GM12878 (cell line): ENCODE data around the gene GSG1L. TPM values are rescaled to one million over a fixed set of nuclear protein-coding genes. Genes with fewer than 3 reads are reported as not detected.

ENCODE experiments used
- ATAC-seq: fragments of 200-7000 bp; cut with Tn5 transposase; 3 replicates; pipeline ENCODE4 v1.9.1; 2020; ENCODE audit warnings: mild to moderate bottlenecking, moderate library complexity
- BruUV-seq: library from RNA; stranded (reverse); fragments of 400-500 nt; replicated peaks from 2 replicates; lab custom pipeline; 2021; lab: Mats Ljungman, UMichigan
- CTCF ChIA-PET: fragments of 300-600 bp; sonication (Branson Sonifier 250); formaldehyde crosslinking; extraction: SDS; loops from one replicate; lab custom pipeline; 2021; ENCODE audit warnings: inconsistent platforms; lab: Yijun Ruan, JAX
- POLR2A ChIA-PET: fragments of 350-600 bp; formaldehyde crosslinking; extraction: SDS; loops from one replicate; lab custom pipeline; 2021; ENCODE audit warnings: inconsistent platforms; lab: Charles Lee
- RAD21 ChIA-PET: fragments of 300-600 bp; sonication (Branson Sonifier 250); formaldehyde crosslinking; loops from one replicate; lab custom pipeline; 2023; ENCODE audit warnings: antibody characterized with exemption; ENCODE audit not compliant: unreplicated experiment; lab: Charles Lee
- SMC1A ChIA-PET: fragments of 300-600 bp; sonication (Branson Sonifier 250); formaldehyde crosslinking; loops from one replicate; lab custom pipeline; 2023; ENCODE audit not compliant: unreplicated experiment, uncharacterized antibody; lab: Charles Lee
- DNase-seq: peaks from one replicate; pipeline ENCODE4 v3.0.0-alpha.2; 2011; ENCODE audit warnings: low read depth, low spot score
- FAIRE-seq: peaks from 3 replicates; lab custom pipeline; 2011; peaks lifted over from hg19 to GRCh38; lab: Jason Lieb, UNC
- H2AFZ ChIP-seq: 2 replicates; pipeline ENCODE4 v1.6.0; 2011; ENCODE audit warnings: low read depth, low read length, control low read depth; ENCODE audit not compliant: control insufficient read depth
- H3K27ac ChIP-seq: 2 replicates; pipeline ENCODE4 v1.5.1; 2011; ENCODE audit warnings: control low read depth; ENCODE audit not compliant: control insufficient read depth, insufficient read depth
- H3K27me3 ChIP-seq, 2 experiments: replicated peaks in 1 of 2; 2 replicates each; pipeline versions ENCODE4 v1.6.0 to v1.6.1; 2011; ENCODE audit warnings: low read length in 1 of 2; ENCODE audit not compliant: control insufficient read depth in 2 of 2, insufficient read depth in 2 of 2
- H3K36me3 ChIP-seq, 2 experiments: 2 replicates each; pipeline ENCODE4 v1.5.1; 2011; ENCODE audit warnings: low read length in 1 of 2; ENCODE audit not compliant: control insufficient read depth in 2 of 2, insufficient read depth in 2 of 2
- H3K4me1 ChIP-seq: 2 replicates; pipeline ENCODE4 v1.6.1; 2011; ENCODE audit warnings: mild to moderate bottlenecking, low read length, moderate library complexity, mixed read lengths; ENCODE audit not compliant: control insufficient read depth, insufficient read depth
- H3K4me2 ChIP-seq: 2 replicates; pipeline ENCODE4 v1.6.0; 2011; ENCODE audit warnings: control low read depth; ENCODE audit not compliant: control insufficient read depth, insufficient read depth
- H3K4me3 ChIP-seq: fragments of 200-600 bp; sonication (generic); 2 replicates; pipeline ENCODE4 v1.5.1; 2016
- H3K79me2 ChIP-seq: 2 replicates; pipeline ENCODE4 v1.6.0; 2011; ENCODE audit warnings: low read length; ENCODE audit not compliant: control insufficient read depth, insufficient read depth
- H3K9ac ChIP-seq: 2 replicates; pipeline ENCODE4 v1.8.0; 2011; ENCODE audit warnings: low read length, control low read depth, mixed read lengths; ENCODE audit not compliant: control insufficient read depth, insufficient read depth
- H3K9me3 ChIP-seq: replicated peaks from 3 replicates; pipeline ENCODE4 v1.5.1; 2011; ENCODE audit warnings: mild to moderate bottlenecking, low read length; ENCODE audit not compliant: control insufficient read depth, insufficient read depth
- H4K20me1 ChIP-seq: 2 replicates; pipeline ENCODE4 v1.6.0; 2011; ENCODE audit not compliant: control insufficient read depth, insufficient read depth
- BRCA1 ChIP-seq: IDR thresholded peaks from 2 replicates; pipeline ENCODE4 v1.6.1; 2011; ENCODE audit warnings: low read depth, low read length, improper control_type of control experiment
- DPF2 ChIP-seq: fragments of 450-650 bp; IDR thresholded peaks from 2 replicates; pipeline ENCODE4 v1.6.1; 2017; ENCODE audit warnings: mild to moderate bottlenecking
- E4F1 ChIP-seq: fragments of 450-650 bp; IDR thresholded peaks from 2 replicates; pipeline ENCODE4 v1.6.1; 2018; ENCODE audit warnings: borderline replicate concordance, mild to moderate bottlenecking; ENCODE audit not compliant: partially characterized antibody
- EED ChIP-seq: sonication (generic); IDR thresholded peaks from 2 replicates; pipeline ENCODE4 v1.6.1; 2016; ENCODE audit warnings: antibody characterized with exemption, low read depth
- HDAC6 ChIP-seq: fragments of 200-600 bp; sonication (generic); IDR thresholded peaks from one replicate; pipeline ENCODE4 v1.8.0; 2017; ENCODE audit warnings: antibody characterized with exemption; ENCODE audit not compliant: unreplicated experiment
- MEF2A ChIP-seq: IDR thresholded peaks from 2 replicates; pipeline ENCODE4 v1.6.1; 2011; ENCODE audit warnings: low read depth, mild to moderate bottlenecking, low read length, moderate library complexity; ENCODE audit not compliant: insufficient read depth
- MTA3 ChIP-seq: IDR thresholded peaks from 2 replicates; pipeline ENCODE4 v1.6.1; 2012; ENCODE audit warnings: low read length, inconsistent platforms, borderline replicate concordance
- MYC ChIP-seq: IDR thresholded peaks from 2 replicates; pipeline ENCODE4 v1.6.1; 2011; ENCODE audit warnings: mild to moderate bottlenecking, low read length, moderate library complexity, inconsistent platforms; ENCODE audit not compliant: insufficient read depth, insufficient replicate concordance, insufficient read length, severe bottlenecking
- NRF1 ChIP-seq: conservative IDR thresholded peaks from 2 replicates; pipeline ENCODE4 v1.6.1; 2011; ENCODE audit warnings: mild to moderate bottlenecking, low read depth, low read length, improper control_type of control experiment
- POLR2AphosphoS5 ChIP-seq: IDR thresholded peaks from 2 replicates; pipeline ENCODE4 v1.6.1; 2011; ENCODE audit warnings: mild to moderate bottlenecking, low read length, inconsistent platforms
- RAD21 ChIP-seq: IDR thresholded peaks from 2 replicates; pipeline ENCODE4 v1.6.1; 2011; ENCODE audit warnings: mild to moderate bottlenecking, low read depth, low read length, moderate library complexity; ENCODE audit not compliant: insufficient read depth
- SMAD5 ChIP-seq: IDR thresholded peaks from 2 replicates; pipeline ENCODE4 v1.6.1; 2016; ENCODE audit warnings: antibody characterized with exemption, low read depth
- TBL1XR1 ChIP-seq: IDR thresholded peaks from 2 replicates; pipeline ENCODE4 v1.6.1; 2012; ENCODE audit warnings: low read depth, low read length, improper control_type of control experiment
- WGBS: methylation state at CpG from one replicate; pipeline ENCODE4 v1.1.6; 2016; ENCODE audit warnings: low lambda C conversion rate; ENCODE audit not compliant: insufficient replicate concordance, insufficient coverage; ENCODE audit errors: missing lambda C conversion rate; 5-methylcytosine and 5-hydroxymethylcytosine counted together
- in situ Hi-C: fragments of 300-500 bp; cut with MboI; formaldehyde crosslinking; loops from 9 replicates; pipeline ENCODE4 v1.14.3; 2018; ENCODE audit warnings: mixed read lengths
- intact Hi-C: fragments of 100-400 bp; cut with micrococcal nuclease; formaldehyde crosslinking; loops from one replicate; pipeline ENCODE4 v1.14.2; 2022; ENCODE audit not compliant: unreplicated experiment
- polyA plus RNA-seq, 11 experiments: library from polyadenylated mRNA; depleted of rRNA in 4 of 11; unstranded in 6 of 11; stranded (reverse) in 5 of 11; fragments of >200 nt; fragmentation: Nextera tagmentation in 4 of 11; fragmentation: Illumina TruSeq in 1 of 11; extraction: Ambion mirVana in 4 of 11; extraction: Trizol in 1 of 11; gene quantifications; 1 replicate in 1 of 11; 2 replicates in 10 of 11; pipeline versions ENCODE4 v1.2.1 to v1.2.3, GENCODE V29; 2011 to 2016; ENCODE audit warnings: inconsistent platforms in 2 of 11, missing spikeins in 2 of 11, low read depth in 1 of 11
- total RNA-seq, 4 experiments: library from RNA; depleted of rRNA in 3 of 4; stranded (reverse); fragments of >200 nt in 3 of 4; fragmentation: Illumina TruSeq in 1 of 4; extraction: Trizol in 1 of 4; gene quantifications; 2 replicates each; pipeline versions ENCODE4 v1.2.1 to v1.2.3, GENCODE V29; 2013 to 2021

The GSG1L gene
- total and polyA plus RNA-seq, 10 of the 15 experiments (the other 5 are each of a cell fraction or from before 2014, with no cell fraction given) = not detected

- TF ChIP-seq MYC (no peak), EED (no peak), RAD21 (no peak), NRF1 (no peak)
- TF ChIP-seq, all 136 proteins: peak for 0
These were observed 240.1 kb downstream of the GSG1L start (continued) for GRCh38 chr16:27823421-27823820.

GRCh38 chr16:27822996-27823395, 240.5 kb downstream of the GSG1L start:
- no peak overlapping the region for H3K9ac ChIP-seq
- H3K79me2 ChIP-seq = no peaks in the 10 kb centered on the region
- no peaks in the 10 kb centered on the region for H3K9me3 ChIP-seq
- ATAC-seq (no peak), DNase-seq (no peak), FAIRE-seq (no peak)
- RAD21 ChIA-PET = no interaction called here
- H4K20me1 ChIP-seq = no peaks in the 10 kb centered on the region
- no peaks in the 10 kb centered on the region for H3K4me1 ChIP-seq
- H3K4me3 ChIP-seq = no peak overlapping the region
- no peak overlapping the region for H3K27ac ChIP-seq
- CTCF ChIA-PET = no interaction called here
- H3K36me3 ChIP-seq = no peaks in the 10 kb centered on the region
- no TSS peak for BruUV-seq
- no peak overlapping the region for H3K4me2 ChIP-seq
- POLR2A ChIA-PET = no interaction called here
- intact Hi-C loops = no loop called here
- H2AFZ ChIP-seq = no peak overlapping the region
- in situ Hi-C loops = no loop called here
- SMC1A ChIA-PET = no interaction called here
- no peak for TF ChIP-seq BRCA1
- TF ChIP-seq HDAC6 = no peak
- no peak for TF ChIP-seq DPF2
- TF ChIP-seq E4F1 = no peak
- TF ChIP-seq MTA3 = no peak
- no peak for TF ChIP-seq MEF2A
- TF ChIP-seq SMAD5 = no peak
- TF ChIP-seq POLR2AphosphoS5 = no peak
- no peak for TF ChIP-seq TBL1XR1
- TF ChIP-seq, all 136 proteins: peak for 0
- 89% methylated on average over 11 of the region's 11 CpGs for WGBS
- no peaks in the 10 kb centered on the region for H3K27me3 ChIP-seq
